HepG2 (cell line): ENCODE data around the gene EXOC1. TPM values are rescaled to one million over a fixed set of nuclear protein-coding genes. Genes with fewer than 3 reads are reported as not detected.

Experiments used
- MAZ ChIP-seq, 2 experiments: sonication (generic) in 1 of 2; formaldehyde crosslinking in 1 of 2; IDR thresholded peaks; 2 replicates each; pipeline versions ENCODE4 v1.5.0 to v1.6.1; 2012 to 2020; ENCODE audit warnings: low read depth in 2 of 2, mild to moderate bottlenecking in 2 of 2, borderline replicate concordance in 1 of 2, improper control_type of control experiment in 1 of 2, low read length in 1 of 2, missing genetic modification reagents in 1 of 2, moderate library complexity in 1 of 2
- PHF5A ChIP-seq: IDR thresholded peaks from one replicate; pipeline ENCODE4 v1.6.1; 2018; ENCODE audit warnings: low read depth, missing genetic modification reagents; ENCODE audit not compliant: unreplicated experiment
- POGZ ChIP-seq: sonication (generic); formaldehyde crosslinking; IDR thresholded peaks from 2 replicates; pipeline ENCODE4 v1.4.0; 2020; ENCODE audit warnings: mild to moderate bottlenecking, missing genetic modification reagents
- POLR2A ChIP-seq, 2 experiments: IDR thresholded peaks; 2 replicates each; pipeline ENCODE4 v1.6.1; 2011; ENCODE audit warnings: low read depth in 2 of 2, low read length in 2 of 2, mild to moderate bottlenecking in 1 of 2, moderate library complexity in 1 of 2; ENCODE audit not compliant: insufficient read depth in 1 of 2
- SAFB2 ChIP-seq: sonication (generic); formaldehyde crosslinking; IDR thresholded peaks from 2 replicates; pipeline ENCODE4 v1.5.1; 2020; ENCODE audit warnings: missing genetic modification reagents, low read depth, mild to moderate bottlenecking, borderline replicate concordance
- SP4 ChIP-seq: sonication (generic); formaldehyde crosslinking; IDR thresholded peaks from 2 replicates; pipeline ENCODE4 v1.8.1; 2023; ENCODE audit warnings: mild to moderate bottlenecking, missing genetic modification reagents
- SRF ChIP-seq: IDR thresholded peaks from 2 replicates; pipeline ENCODE4 v1.6.1; 2011; ENCODE audit warnings: mild to moderate bottlenecking, low read depth, low read length, moderate library complexity
- TARDBP ChIP-seq: sonication (generic); formaldehyde crosslinking; IDR thresholded peaks from 2 replicates; pipeline ENCODE4 v1.8.0; 2022; ENCODE audit warnings: mild to moderate bottlenecking, missing genetic modification reagents
- ZFP36 ChIP-seq: fragments of 150-350 bp; IDR thresholded peaks from 2 replicates; pipeline ENCODE4 v1.6.1; 2018; ENCODE audit warnings: borderline replicate concordance, low read length, low read depth; ENCODE audit not compliant: partially characterized antibody
- ZFP91 ChIP-seq: sonication (generic); formaldehyde crosslinking; IDR thresholded peaks from 2 replicates; pipeline ENCODE4 v1.9.0; 2022; ENCODE audit warnings: missing genetic modification reagents, mild to moderate bottlenecking, borderline replicate concordance
- ZNF350 ChIP-seq: sonication (generic); formaldehyde crosslinking; IDR thresholded peaks from 2 replicates; pipeline ENCODE4 v1.4.0; 2020; ENCODE audit warnings: mild to moderate bottlenecking, low read depth, missing genetic modification reagents, borderline replicate concordance
- ZNF749 ChIP-seq: sonication (generic); formaldehyde crosslinking; IDR thresholded peaks from 2 replicates; pipeline ENCODE4 v1.8.0; 2022; ENCODE audit warnings: mild to moderate bottlenecking, missing genetic modification reagents, moderate library complexity, borderline replicate concordance
- polyA plus RNA-seq, 8 experiments: library from polyadenylated mRNA; depleted of rRNA in 3 of 8; stranded (reverse) in 7 of 8; unstranded in 1 of 8; fragments of >200 nt; fragmentation: Illumina TruSeq in 4 of 8; extraction: Trizol in 4 of 8; gene quantifications; 2 replicates each; pipeline versions ENCODE4 v1.2.1 to v1.2.3, GENCODE V29; 2011 to 2016; ENCODE audit warnings: low read depth in 4 of 8, missing spikeins in 1 of 8, mixed read lengths in 1 of 8; ENCODE audit not compliant: insufficient read depth in 1 of 8
- total RNA-seq, 5 experiments: library from RNA; depleted of rRNA; stranded (reverse); fragments of >200 nt; fragmentation: Illumina TruSeq; extraction: Trizol; gene quantifications; 2 replicates each; pipeline ENCODE4 v1.2.3, GENCODE V29; 2016; ENCODE audit warnings: low read depth in 1 of 5
- TF ChIP-seq, protein P1 (sequence below): sonication (generic); formaldehyde crosslinking; IDR thresholded peaks from 2 replicates; pipeline ENCODE4 v1.4.0; 2020; ENCODE audit warnings: missing genetic modification reagents, borderline replicate concordance
- TF ChIP-seq, protein P2 (sequence below): sonication (generic); formaldehyde crosslinking; IDR thresholded peaks from 2 replicates; pipeline ENCODE4 v1.9.0; 2021; ENCODE audit warnings: missing genetic modification reagents, mild to moderate bottlenecking, borderline replicate concordance
- TF ChIP-seq, protein P3 (sequence below): fragments of 450-650 bp; IDR thresholded peaks from 2 replicates; pipeline ENCODE4 v1.6.1; 2016

Gene EXOC1
- total and polyA plus RNA-seq, 2 of the 13 experiments (the other 11 are each of a cell fraction or from before 2014, with no cell fraction given): 9.1 to 18.4 TPM

DNA sequence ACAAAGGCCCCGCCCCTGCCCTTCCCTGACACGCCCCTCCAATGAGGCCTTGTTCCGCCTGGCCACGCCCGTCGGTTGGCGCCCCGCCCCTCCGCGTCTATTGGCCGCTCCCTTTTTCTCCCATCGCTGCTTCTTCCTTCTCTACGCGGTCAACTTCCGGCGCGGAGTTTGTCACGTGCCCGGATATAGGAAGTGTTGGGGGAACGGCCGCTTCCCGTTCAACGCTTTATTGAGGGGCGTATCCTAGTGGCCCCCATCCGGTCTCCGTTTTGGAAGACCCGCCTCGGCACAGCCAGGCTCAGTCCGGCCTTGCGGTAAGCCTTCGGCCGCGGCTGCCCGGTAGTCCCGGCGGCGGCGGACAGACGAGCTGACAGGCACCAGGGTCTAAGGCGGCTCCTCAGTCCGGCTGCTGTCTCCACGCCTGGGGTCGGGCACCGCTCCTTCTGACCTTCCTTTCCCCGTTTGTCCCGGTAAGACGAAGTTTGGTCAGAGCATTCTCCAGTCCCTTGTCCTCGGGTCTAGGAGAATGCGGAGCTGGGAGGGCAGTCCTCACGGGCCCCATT is at the start of gene EXOC1 (continued):
- TF ChIP-seq ZFP36 (no peak), PHF5A (no peak), SRF (peak; percentile 43; the same call in 1 of the 2 replicates), ZNF350 (CRISPR knock-in tag) (peak; percentile 63; the same call in 1 of the 2 replicates), MAZ (IDR thresholded peaks at IDR 0.05; ENCODE audit: borderline replicate concordance, low read depth, low read length) (no peak), MAZ (CRISPR knock-in tag; IDR thresholded peaks at IDR 0.05; ENCODE audit: low read depth) (no peak), SAFB2 (no peak), POGZ (peak; percentile 96), POLR2A (IDR thresholded peaks at IDR 0.05; ENCODE audit: insufficient read depth in 1 of 2, low read depth in 2 of 2, low read length in 2 of 2) (peak; percentile 63 to 69; a peak in 3 of 4 replicates), ZNF749 (CRISPR knock-in tag) (0 out of 2 replicates have a peak, but pooled peaks have one; percentile 8), SP4 (CRISPR knock-in tag) (peak; percentile 79; the same call in 1 of the 2 replicates), ZFP91 (CRISPR knock-in tag) (peak; percentile 82; the same call in 1 of the 2 replicates), TARDBP (CRISPR knock-in tag) (peak; percentile 19; the same call in 1 of the 2 replicates)
- TF ChIP-seq, protein P1, sequence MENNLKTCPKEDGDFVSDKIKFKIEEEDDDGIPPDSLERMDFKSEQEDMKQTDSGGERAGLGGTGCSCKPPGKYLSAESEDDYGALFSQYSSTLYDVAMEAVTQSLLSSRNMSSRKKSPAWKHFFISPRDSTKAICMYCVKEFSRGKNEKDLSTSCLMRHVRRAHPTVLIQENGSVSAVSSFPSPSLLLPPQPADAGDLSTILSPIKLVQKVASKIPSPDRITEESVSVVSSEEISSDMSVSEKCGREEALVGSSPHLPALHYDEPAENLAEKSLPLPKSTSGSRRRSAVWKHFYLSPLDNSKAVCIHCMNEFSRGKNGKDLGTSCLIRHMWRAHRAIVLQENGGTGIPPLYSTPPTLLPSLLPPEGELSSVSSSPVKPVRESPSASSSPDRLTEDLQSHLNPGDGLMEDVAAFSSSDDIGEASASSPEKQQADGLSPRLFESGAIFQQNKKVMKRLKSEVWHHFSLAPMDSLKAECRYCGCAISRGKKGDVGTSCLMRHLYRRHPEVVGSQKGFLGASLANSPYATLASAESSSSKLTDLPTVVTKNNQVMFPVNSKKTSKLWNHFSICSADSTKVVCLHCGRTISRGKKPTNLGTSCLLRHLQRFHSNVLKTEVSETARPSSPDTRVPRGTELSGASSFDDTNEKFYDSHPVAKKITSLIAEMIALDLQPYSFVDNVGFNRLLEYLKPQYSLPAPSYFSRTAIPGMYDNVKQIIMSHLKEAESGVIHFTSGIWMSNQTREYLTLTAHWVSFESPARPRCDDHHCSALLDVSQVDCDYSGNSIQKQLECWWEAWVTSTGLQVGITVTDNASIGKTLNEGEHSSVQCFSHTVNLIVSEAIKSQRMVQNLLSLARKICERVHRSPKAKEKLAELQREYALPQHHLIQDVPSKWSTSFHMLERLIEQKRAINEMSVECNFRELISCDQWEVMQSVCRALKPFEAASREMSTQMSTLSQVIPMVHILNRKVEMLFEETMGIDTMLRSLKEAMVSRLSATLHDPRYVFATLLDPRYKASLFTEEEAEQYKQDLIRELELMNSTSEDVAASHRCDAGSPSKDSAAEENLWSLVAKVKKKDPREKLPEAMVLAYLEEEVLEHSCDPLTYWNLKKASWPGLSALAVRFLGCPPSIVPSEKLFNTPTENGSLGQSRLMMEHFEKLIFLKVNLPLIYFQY (CRISPR knock-in tag): peak; percentile 46; the same call in 1 of the 2 replicates
- TF ChIP-seq, protein P2, sequence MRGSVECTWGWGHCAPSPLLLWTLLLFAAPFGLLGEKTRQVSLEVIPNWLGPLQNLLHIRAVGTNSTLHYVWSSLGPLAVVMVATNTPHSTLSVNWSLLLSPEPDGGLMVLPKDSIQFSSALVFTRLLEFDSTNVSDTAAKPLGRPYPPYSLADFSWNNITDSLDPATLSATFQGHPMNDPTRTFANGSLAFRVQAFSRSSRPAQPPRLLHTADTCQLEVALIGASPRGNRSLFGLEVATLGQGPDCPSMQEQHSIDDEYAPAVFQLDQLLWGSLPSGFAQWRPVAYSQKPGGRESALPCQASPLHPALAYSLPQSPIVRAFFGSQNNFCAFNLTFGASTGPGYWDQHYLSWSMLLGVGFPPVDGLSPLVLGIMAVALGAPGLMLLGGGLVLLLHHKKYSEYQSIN (CRISPR knock-in tag): no peak
- TF ChIP-seq, protein P3, sequence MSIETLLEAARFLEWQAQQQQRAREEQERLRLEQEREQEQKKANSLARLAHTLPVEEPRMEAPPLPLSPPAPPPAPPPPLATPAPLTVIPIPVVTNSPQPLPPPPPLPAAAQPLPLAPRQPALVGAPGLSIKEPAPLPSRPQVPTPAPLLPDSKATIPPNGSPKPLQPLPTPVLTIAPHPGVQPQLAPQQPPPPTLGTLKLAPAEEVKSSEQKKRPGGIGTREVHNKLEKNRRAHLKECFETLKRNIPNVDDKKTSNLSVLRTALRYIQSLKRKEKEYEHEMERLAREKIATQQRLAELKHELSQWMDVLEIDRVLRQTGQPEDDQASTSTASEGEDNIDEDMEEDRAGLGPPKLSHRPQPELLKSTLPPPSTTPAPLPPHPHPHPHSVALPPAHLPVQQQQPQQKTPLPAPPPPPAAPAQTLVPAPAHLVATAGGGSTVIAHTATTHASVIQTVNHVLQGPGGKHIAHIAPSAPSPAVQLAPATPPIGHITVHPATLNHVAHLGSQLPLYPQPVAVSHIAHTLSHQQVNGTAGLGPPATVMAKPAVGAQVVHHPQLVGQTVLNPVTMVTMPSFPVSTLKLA: peak; percentile 55
